ENCODE data around the gene PCP4.

Gene PCP4

GRCh38 chr21:39965026-39965425 is 97.8 kb downstream of the PCP4 start:
- H3K4me3 ChIP-seq (replicated peaks; ENCODE audit: low read depth, low read length): no peak overlapping the region
- TF ChIP-seq CTCF (IDR thresholded peaks at IDR 0.05; ENCODE audit: low read length, missing control alignments): no peak

GRCh38 chr21:39966786-39967185 is 99.5 kb downstream of the PCP4 start:
- TF ChIP-seq CTCF (IDR thresholded peaks at IDR 0.05; ENCODE audit: low read length, missing control alignments): no peak
- no peak overlapping the region for H3K4me3 ChIP-seq (replicated peaks; ENCODE audit: low read depth, low read length)
- no peak for DNase-seq (ENCODE audit: low read depth)

More at GRCh38 chr21:39965026-39965425, 97.8 kb downstream of the PCP4 start:
- DNase-seq (ENCODE audit: low read depth): no peak

GRCh38 chr21:39968010-39968409 is 100.8 kb downstream of the PCP4 start:
- no peak for TF ChIP-seq CTCF (IDR thresholded peaks at IDR 0.05; ENCODE audit: low read length, missing control alignments)
- DNase-seq (ENCODE audit: low read depth): no peak
- no peak overlapping the region for H3K4me3 ChIP-seq (replicated peaks; ENCODE audit: low read depth, low read length)

DNA sequence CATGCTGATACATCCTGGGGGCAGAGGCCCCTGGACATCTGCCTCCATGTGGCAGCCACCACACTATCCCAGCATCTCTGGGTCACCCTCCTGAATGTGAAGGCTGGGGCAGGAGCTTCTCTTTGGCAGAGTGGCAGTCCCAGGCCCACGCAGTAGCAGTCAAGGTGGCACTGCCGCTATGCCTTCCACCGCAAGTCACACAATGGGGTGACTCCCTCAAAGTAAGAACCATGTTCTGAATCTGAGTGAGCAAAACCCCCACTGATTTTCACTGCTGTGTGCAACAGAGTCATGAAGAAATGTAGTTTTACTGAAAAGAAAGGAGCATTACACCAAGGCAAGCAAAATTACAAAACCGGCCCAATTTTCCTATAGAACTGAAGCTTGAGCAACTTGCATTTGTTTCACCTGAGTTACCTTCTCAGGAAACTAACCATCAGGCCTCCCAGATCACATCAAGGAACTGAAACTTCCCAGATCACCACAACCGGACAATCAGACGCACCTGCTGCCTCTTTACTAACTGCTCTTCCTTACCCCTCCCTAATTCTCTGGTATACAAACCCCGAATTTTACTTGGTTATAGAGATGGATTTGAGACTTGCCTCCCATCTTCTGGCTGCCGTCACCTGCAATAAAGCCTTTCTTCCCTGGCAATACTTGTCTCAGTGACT is 102.6 kb downstream of the PCP4 start:
- no peak overlapping the region for H3K4me3 ChIP-seq (replicated peaks; ENCODE audit: low read depth, low read length)
- TF ChIP-seq CTCF (IDR thresholded peaks at IDR 0.05; ENCODE audit: low read length, missing control alignments): no peak
- DNase-seq (ENCODE audit: low read depth): no peak

DNA sequence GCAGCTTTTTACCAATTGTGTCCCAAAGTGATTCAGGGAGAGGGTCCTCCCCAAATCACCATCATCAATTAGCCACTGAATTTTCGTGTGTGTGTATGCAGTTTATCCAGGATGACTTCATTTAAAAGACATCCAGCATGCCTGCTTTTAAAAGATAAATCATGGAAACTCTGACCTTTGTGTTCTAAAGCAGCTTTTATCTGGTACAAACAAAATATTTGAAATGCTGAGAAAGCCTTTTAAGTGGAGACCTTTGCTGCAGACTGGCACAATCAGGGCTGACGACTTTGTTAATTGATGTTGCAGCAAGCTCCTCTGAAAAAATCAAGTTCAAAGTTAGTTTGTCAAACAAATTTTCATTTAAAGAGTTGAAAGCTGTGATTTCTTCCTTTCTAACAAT is 104.7 kb downstream of the PCP4 start:
- H3K4me3 ChIP-seq (replicated peaks; ENCODE audit: low read depth, low read length): no peak overlapping the region
- no peak for DNase-seq (ENCODE audit: low read depth)
- no peak for TF ChIP-seq CTCF (IDR thresholded peaks at IDR 0.05; ENCODE audit: low read length, missing control alignments)

GRCh38 chr21:39972471-39972870 is 105.2 kb downstream of the PCP4 start:
- TF ChIP-seq CTCF (IDR thresholded peaks at IDR 0.05; ENCODE audit: low read length, missing control alignments): no peak
- DNase-seq (ENCODE audit: low read depth): no peak
- no peak overlapping the region for H3K4me3 ChIP-seq (replicated peaks; ENCODE audit: low read depth, low read length)

Measured in fibroblast of pulmonary artery (primary cell).